Urothelium cell line (cell line): Measurements from ENCODE around the gene AK1.

Experiments used
- DNase-seq: peaks from one replicate; pipeline ENCODE4 v3.0.0; 2011; ENCODE audit warnings: low spot score, mixed read lengths
- FAIRE-seq: peaks from 2 replicates; lab custom pipeline; 2011; peaks lifted over from hg19 to GRCh38; lab: Jason Lieb, UNC

The AK1 gene

DNA sequence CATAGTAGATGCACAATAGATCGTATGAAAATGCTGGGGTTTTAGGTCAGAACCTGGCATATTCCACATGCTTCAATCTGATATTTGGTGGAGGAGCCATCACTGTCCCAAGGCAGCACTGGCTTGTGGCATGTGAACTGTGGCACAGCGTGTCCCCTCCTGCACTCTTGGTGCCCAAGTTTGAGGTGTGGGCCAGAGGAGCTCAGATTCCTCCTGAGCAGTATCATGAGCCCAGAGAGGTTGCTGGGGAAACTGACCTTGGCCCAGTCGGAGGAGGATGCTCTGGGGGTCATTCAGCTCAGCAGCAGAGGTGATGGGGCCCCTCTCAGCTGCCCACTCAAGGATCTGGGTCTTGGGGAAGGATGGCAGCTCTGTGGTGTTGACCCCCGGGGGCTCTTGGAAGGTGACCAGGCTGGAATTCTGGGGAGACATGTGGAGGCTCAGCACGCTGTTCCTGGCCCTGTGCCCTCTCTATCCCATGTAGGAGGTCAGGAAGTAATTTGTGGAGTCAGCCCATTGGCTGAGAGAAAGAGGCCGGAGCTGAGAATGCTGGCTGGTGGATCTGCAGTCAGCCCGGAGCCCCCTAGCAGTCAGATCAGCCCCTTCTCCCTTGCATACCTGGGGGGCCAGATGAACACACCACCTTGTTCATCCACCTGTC lies 51.1 kb downstream of the AK1 start:
- FAIRE-seq (no peak), DNase-seq (no peak)

DNA sequence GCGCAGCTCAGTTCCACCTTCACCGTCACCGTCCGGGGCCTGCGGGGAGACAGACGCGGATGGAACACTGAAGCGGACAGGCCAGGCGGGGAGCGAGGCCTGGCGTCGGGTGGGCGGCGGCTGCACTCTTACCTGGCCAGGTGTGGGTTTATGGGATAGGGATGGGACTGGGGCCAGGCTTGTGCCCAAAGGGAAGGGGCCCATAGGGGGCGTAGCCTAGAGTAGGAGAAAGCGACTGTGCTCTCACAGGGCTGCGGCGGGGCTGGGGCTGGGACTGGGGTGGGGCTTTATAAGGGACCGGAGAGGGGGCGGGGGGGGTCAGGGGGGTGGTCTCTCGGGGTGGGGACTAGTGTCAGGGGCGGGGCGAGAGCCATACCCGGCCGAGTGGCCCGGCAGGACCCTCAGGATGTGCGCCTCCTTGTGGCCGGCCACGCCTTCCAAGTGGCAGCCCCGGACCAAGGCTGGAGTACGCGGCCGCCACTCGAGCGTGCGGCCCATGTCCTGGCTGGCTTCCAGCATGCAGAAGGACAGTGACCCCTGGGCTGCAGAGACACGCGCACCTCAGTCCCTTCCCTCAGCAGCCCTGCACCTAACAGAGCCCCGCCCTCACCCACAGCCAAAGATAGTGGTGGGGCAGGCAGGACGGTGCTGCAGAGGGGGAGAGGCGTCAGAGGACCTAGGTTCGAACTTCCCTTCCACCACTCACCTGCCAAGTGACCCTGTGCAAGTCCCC lies 52.0 kb downstream of the AK1 start:
- DNase-seq (no peak), FAIRE-seq (no peak)

DNA sequence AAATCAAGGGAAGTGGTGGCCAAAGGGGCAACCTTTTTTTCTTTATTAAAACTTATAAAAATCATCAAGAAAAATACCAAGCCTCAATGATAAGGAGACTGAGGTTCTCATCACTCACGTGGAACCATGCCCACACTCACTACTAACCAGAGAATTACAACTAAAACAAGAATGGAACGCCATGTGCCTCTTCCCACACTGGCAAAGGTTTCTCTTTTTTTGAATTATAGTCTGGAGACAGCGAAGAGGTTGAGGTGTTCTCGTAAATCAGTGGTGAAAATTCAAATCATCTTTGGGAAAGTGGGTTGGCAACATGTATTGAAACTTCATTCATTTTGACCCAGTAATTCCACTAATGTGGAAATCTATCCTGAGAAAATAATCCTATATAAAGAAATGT lies 55.4 kb downstream of the AK1 start:
- no peak for FAIRE-seq

DNA sequence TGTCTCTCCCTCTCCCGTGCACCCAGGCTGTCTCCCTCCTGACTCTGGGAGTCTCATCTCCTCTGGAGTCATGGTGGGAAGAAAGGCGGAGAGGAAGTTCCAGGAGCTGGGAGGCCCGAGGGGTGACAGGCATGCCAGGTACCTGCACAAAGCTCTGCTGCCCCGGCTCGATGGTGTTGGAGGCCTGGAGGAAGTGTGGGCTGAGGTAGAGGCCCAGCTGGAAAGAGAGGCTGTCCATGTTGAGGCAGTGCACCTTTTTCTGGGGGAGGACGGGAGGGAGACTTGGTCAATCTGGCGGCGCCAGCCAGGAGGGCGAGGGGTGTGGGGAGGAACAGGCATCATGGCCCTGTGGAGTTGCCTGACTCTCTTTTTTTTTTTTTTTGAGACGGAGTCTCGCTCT lies 58.9 kb downstream of the AK1 start:
- DNase-seq (no peak), FAIRE-seq (no peak)

More for the DNA sequence above, 55.4 kb downstream of the AK1 start:
- no peak for DNase-seq

DNA sequence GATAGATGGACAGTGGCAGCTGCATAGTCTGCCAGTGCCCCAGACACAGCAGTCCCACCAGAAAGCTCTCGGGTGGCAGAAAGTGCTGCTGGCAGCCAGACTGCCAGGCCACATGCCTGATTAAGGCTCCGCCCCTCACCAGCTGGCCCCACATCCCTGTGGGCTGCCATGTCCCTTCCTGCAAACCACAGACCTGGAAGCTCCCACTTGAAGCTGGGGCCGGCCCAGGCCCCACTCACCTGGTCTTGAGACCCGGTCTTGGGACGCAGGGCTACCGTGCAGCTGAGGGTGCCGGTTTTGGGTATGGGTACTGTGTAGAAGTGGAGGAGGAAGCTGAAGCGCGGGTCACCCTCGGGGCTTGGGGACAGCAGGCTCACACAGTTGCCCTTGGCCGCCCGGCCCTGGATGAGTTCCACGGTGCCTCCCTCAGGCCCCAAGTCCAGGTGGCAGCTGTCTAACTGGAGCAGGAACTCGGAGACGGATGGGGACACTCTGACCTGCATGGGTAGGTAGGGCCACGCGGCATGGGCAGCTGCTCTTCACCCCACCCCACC lies 59.5 kb downstream of the AK1 start:
- DNase-seq (no peak), FAIRE-seq (no peak)

DNA sequence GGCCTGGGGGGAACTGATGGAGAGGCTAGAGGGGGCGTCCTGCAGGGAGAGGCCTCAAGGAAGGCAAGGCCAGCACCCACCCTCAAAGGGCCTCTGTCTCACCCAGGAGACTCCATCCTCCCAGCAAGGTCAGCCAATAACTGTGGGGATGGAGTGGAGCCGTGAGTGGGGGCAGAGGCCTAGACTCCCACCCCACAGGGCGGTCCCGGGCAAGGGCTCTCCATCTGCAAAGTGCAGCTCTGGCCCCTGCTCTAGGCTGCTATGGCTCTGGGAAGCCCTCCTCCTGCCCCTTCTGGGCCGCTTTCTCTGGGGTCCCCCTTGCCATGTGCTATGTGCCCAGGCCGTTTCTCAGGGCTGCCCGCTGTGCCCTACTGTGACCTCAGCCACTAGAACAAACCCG lies 60.7 kb downstream of the AK1 start:
- DNase-seq, result no peak

More for the DNA sequence above, 60.7 kb downstream of the AK1 start:
- no peak for FAIRE-seq
